HepG2 (cell line): ENCODE measurements around the gene HOXA4. TPM values are rescaled to one million over a fixed set of nuclear protein-coding genes. Genes with fewer than 3 reads are reported as not detected.
A peak's percentile ranks its signal among the peaks of the same experiment; 100 is the strongest.

Source experiments
- CHD4 ChIP-seq: fragments of 200-600 bp; sonication (generic); IDR thresholded peaks from 2 replicates; pipeline ENCODE4 v1.7.0; 2017; ENCODE audit warnings: mild to moderate bottlenecking, low read length, borderline replicate concordance
- HDAC6 ChIP-seq: fragments of 200-600 bp; sonication (generic); IDR thresholded peaks from 2 replicates; pipeline ENCODE4 v1.7.0; 2017; ENCODE audit warnings: mild to moderate bottlenecking, antibody characterized with exemption, low read length, low read depth
- HMG20A ChIP-seq: IDR thresholded peaks from 2 replicates; pipeline ENCODE4 v1.6.1; 2016; ENCODE audit warnings: borderline replicate concordance
- HMGXB4 ChIP-seq, 2 experiments: sonication (generic) in 1 of 2; formaldehyde crosslinking in 1 of 2; IDR thresholded peaks; 2 replicates each; pipeline versions ENCODE4 v1.4.0 to v1.6.1; 2018 to 2020; ENCODE audit warnings: missing genetic modification reagents in 2 of 2, borderline replicate concordance in 1 of 2, low read depth in 1 of 2, mild to moderate bottlenecking in 1 of 2, missing biosample characterization in 1 of 2
- HNF4G ChIP-seq, 2 experiments: sonication (generic) in 1 of 2; formaldehyde crosslinking in 1 of 2; IDR thresholded peaks; 2 replicates each; pipeline versions ENCODE4 v1.4.0 to v1.6.1; 2011 to 2020; ENCODE audit warnings: borderline replicate concordance in 2 of 2, low read depth in 2 of 2, mild to moderate bottlenecking in 2 of 2, low read length in 1 of 2, missing genetic modification reagents in 1 of 2, moderate library complexity in 1 of 2
- KDM3A ChIP-seq: IDR thresholded peaks from 2 replicates; pipeline ENCODE4 v1.6.1; 2018; ENCODE audit warnings: low read depth, missing compliant biosample characterization
- MYC ChIP-seq: sonication (generic); formaldehyde crosslinking; IDR thresholded peaks from 2 replicates; pipeline ENCODE4 v1.9.0; 2021; ENCODE audit warnings: missing genetic modification reagents, borderline replicate concordance
- NFATC3 ChIP-seq: sonication (generic); formaldehyde crosslinking; IDR thresholded peaks from 2 replicates; pipeline ENCODE4 v1.5.1; 2020; ENCODE audit warnings: mild to moderate bottlenecking, missing genetic modification reagents
- PREB ChIP-seq: sonication (generic); formaldehyde crosslinking; IDR thresholded peaks from 2 replicates; pipeline ENCODE4 v1.4.0; 2020; ENCODE audit warnings: missing genetic modification reagents
- SNRNP70 ChIP-seq: fragments of 200-400 bp; formaldehyde crosslinking; IDR thresholded peaks from 2 replicates; pipeline ENCODE4 v1.6.1; 2017; ENCODE audit warnings: mild to moderate bottlenecking, low read depth, low read length, moderate library complexity
- USF2 ChIP-seq, 2 experiments: sonication (generic) in 1 of 2; formaldehyde crosslinking in 1 of 2; IDR thresholded peaks; 2 replicates each; pipeline versions ENCODE4 v1.5.1 to v1.6.1; 2011 to 2020; ENCODE audit warnings: borderline replicate concordance in 1 of 2, low read depth in 1 of 2, low read length in 1 of 2, mild to moderate bottlenecking in 1 of 2, missing genetic modification reagents in 1 of 2, moderate library complexity in 1 of 2
- ZNF207 ChIP-seq: fragments of 450-650 bp; IDR thresholded peaks from 2 replicates; pipeline ENCODE4 v1.6.1; 2016; ENCODE audit warnings: antibody characterized with exemption, borderline replicate concordance
- ZNF260 ChIP-seq: sonication (generic); formaldehyde crosslinking; IDR thresholded peaks from 2 replicates; pipeline ENCODE4 v1.4.0; 2020; ENCODE audit warnings: missing genetic modification reagents, low read depth, mild to moderate bottlenecking, borderline replicate concordance
- ZNF557 ChIP-seq: sonication (generic); formaldehyde crosslinking; IDR thresholded peaks from 2 replicates; pipeline ENCODE4 v1.4.0; 2020; ENCODE audit warnings: missing genetic modification reagents
- ZNF644 ChIP-seq: IDR thresholded peaks from 2 replicates; pipeline ENCODE4 v1.6.1; 2016; ENCODE audit warnings: low read depth
- ZNF670 ChIP-seq: sonication (generic); formaldehyde crosslinking; IDR thresholded peaks from 2 replicates; pipeline ENCODE4 v1.8.0; 2022; ENCODE audit warnings: mild to moderate bottlenecking, missing genetic modification reagents, borderline replicate concordance
- ZNF780A ChIP-seq: sonication (generic); formaldehyde crosslinking; IDR thresholded peaks from 2 replicates; pipeline ENCODE4 v1.8.0; 2022; ENCODE audit warnings: mild to moderate bottlenecking, missing genetic modification reagents, moderate library complexity
- polyA plus RNA-seq, 8 experiments: library from polyadenylated mRNA; depleted of rRNA in 3 of 8; stranded (reverse) in 7 of 8; unstranded in 1 of 8; fragments of >200 nt; fragmentation: Illumina TruSeq in 4 of 8; extraction: Trizol in 4 of 8; gene quantifications; 2 replicates each; pipeline versions ENCODE4 v1.2.1 to v1.2.3, GENCODE V29; 2011 to 2016; ENCODE audit warnings: low read depth in 4 of 8, missing spikeins in 1 of 8, mixed read lengths in 1 of 8; ENCODE audit not compliant: insufficient read depth in 1 of 8
- total RNA-seq, 5 experiments: library from RNA; depleted of rRNA; stranded (reverse); fragments of >200 nt; fragmentation: Illumina TruSeq; extraction: Trizol; gene quantifications; 2 replicates each; pipeline ENCODE4 v1.2.3, GENCODE V29; 2016; ENCODE audit warnings: low read depth in 1 of 5
- TF ChIP-seq, protein P1 (sequence below): sonication (generic); formaldehyde crosslinking; IDR thresholded peaks from 2 replicates; pipeline ENCODE4 v1.8.1; 2023; ENCODE audit warnings: mild to moderate bottlenecking, missing genetic modification reagents

HOXA4 gene
- total and polyA plus RNA-seq, 2 of the 13 experiments (the other 11 are each of a cell fraction or from before 2014, with no cell fraction given) = 2.4 to 5.4 TPM

DNA sequence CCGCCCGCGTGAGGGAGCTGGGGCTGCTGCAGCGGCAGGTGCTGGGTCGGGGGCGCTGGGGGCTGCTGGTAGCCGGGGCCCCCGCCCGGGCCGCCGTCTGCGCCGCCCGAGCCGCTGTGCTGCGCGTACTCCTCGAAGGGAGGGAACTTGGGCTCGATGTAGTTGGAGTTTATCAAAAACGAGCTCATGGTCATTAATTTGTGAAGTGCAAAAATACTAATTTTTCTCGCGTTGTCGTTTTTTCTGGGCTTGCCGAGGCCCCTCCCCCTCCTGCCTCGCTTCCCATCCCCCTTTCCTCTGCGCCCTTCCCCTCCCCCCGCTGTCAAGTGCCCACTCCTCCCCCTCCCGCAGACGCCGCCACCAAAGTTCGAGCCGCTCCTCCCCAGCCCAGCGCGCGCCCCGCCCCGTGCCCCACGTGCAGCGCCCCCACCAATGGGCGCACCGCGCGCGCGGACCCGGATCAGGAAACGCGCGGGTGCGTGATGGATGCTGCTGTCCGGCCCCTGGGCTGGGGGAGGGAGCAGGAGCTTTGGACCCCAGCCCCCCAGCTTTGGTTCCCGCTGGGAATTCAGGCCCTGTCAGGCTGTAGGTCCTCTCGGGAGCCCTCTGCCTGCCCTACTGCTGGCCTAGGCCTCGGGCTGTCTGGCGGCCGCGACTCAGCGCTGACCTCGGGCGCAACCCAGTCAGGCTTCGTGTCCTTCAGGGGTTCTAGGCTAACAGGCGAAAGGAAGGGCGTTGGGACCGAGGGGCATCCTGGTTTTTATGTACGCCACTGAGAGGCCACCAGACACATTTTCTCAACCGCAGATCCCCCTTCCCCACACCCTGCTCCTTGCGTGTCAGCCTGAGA is at the start of gene HOXA4 (continued):
- TF ChIP-seq KDM3A (CRISPR knock-in tag) (no peak), MYC (CRISPR knock-in tag) (peak; percentile 71; the same call in 1 of the 2 replicates), PREB (CRISPR knock-in tag) (no peak), SNRNP70 (no peak), ZNF207 (no peak), ZNF557 (CRISPR knock-in tag) (no peak), USF2 (IDR thresholded peaks at IDR 0.05; ENCODE audit: low read depth, low read length) (peak; percentile 92), USF2 (CRISPR knock-in tag; IDR thresholded peaks at IDR 0.05; ENCODE audit: borderline replicate concordance) (peak; percentile 98; the same call in 1 of the 2 replicates), ZNF260 (CRISPR knock-in tag) (no peak), ZNF670 (CRISPR knock-in tag) (no peak), HMG20A (CRISPR knock-in tag) (no peak; the same call in 1 of the 2 replicates), HMGXB4 (CRISPR knock-in tag; IDR thresholded peaks at IDR 0.05; ENCODE audit: borderline replicate concordance in 1 of 2, low read depth in 1 of 2) (peak in 1 of 2 experiments; percentile 43; a peak in 1 of 4 replicates), HDAC6 (no peak), ZNF644 (CRISPR knock-in tag) (no peak), NFATC3 (CRISPR knock-in tag) (0 out of 2 replicates have a peak, but pooled peaks have one; percentile 65), HNF4G (IDR thresholded peaks at IDR 0.05; ENCODE audit: borderline replicate concordance, low read depth, low read length) (peak; percentile 36; the same call in 1 of the 2 replicates), HNF4G (CRISPR knock-in tag; IDR thresholded peaks at IDR 0.05; ENCODE audit: borderline replicate concordance, low read depth) (no peak), ZNF780A (CRISPR knock-in tag) (no peak), CHD4 (no peak)
- TF ChIP-seq, protein P1, sequence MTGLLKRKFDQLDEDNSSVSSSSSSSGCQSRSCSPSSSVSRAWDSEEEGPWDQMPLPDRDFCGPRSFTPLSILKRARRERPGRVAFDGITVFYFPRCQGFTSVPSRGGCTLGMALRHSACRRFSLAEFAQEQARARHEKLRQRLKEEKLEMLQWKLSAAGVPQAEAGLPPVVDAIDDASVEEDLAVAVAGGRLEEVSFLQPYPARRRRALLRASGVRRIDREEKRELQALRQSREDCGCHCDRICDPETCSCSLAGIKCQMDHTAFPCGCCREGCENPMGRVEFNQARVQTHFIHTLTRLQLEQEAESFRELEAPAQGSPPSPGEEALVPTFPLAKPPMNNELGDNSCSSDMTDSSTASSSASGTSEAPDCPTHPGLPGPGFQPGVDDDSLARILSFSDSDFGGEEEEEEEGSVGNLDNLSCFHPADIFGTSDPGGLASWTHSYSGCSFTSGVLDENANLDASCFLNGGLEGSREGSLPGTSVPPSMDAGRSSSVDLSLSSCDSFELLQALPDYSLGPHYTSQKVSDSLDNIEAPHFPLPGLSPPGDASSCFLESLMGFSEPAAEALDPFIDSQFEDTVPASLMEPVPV (CRISPR knock-in tag) = peak; percentile 91
